Prostate gland (tissue), 2 donors: ENCODE results near the gene RNF144A. TPM values are rescaled to one million over a fixed set of nuclear protein-coding genes. Genes with fewer than 3 reads are reported as not detected.
A peak's percentile ranks its signal among the peaks of the same experiment; 100 is the strongest.

Experiments used
- DNase-seq: peaks from one replicate; pipeline ENCODE4 v3.0.0-alpha.2; 2019; ENCODE audit warnings: low spot score
- H3K27ac ChIP-seq, 2 donors: fragments of 200-600 bp; sonication (generic); 2 replicates each; pipeline ENCODE4 v1.5.1; 2017 to 2019
- H3K27me3 ChIP-seq: fragments of 200-600 bp; sonication (generic); replicated peaks from 2 replicates; pipeline ENCODE4 v1.5.1; 2019; ENCODE audit not compliant: insufficient read depth
- H3K36me3 ChIP-seq, 2 donors: fragments of 200-600 bp; sonication (generic); 1 replicate in 1 of 2; 2 replicates in 1 of 2; pipeline versions ENCODE4 v1.5.1 to v1.8.1; 2017 to 2019
- H3K4me1 ChIP-seq: fragments of 200-600 bp; sonication (generic); replicated peaks from 2 replicates; pipeline ENCODE4 v1.5.1; 2019
- H3K4me3 ChIP-seq, 2 donors: fragments of 200-600 bp; sonication (generic); 2 replicates each; pipeline ENCODE4 v1.5.1; 2017 to 2019
- H3K9me3 ChIP-seq: fragments of 200-600 bp; sonication (generic); 2 replicates; pipeline ENCODE4 v1.5.1; 2017
- CTCF ChIP-seq, 4 experiments: fragments of 200-600 bp in 2 of 4; fragments of 450-650 bp in 2 of 4; sonication (generic) in 2 of 4; IDR thresholded peaks; 1 replicate in 3 of 4; 2 replicates in 1 of 4; pipeline ENCODE4 v1.5.1; 2016 to 2019; ENCODE audit warnings: antibody characterized with exemption in 4 of 4, mild to moderate bottlenecking in 2 of 4, moderate library complexity in 2 of 4
- POLR2A ChIP-seq: fragments of 450-650 bp; IDR thresholded peaks from one replicate; pipeline ENCODE4 v1.6.1; 2016; ENCODE audit warnings: antibody characterized with exemption, mild to moderate bottlenecking
- POLR2AphosphoS5 ChIP-seq: sonication (generic); formaldehyde crosslinking; IDR thresholded peaks from one replicate; pipeline ENCODE4 v1.6.1; 2017; ENCODE audit warnings: antibody characterized with exemption
- WGBS: methylation state at CpG from one replicate; pipeline ENCODE4 v1.1.5; 2018; 5-methylcytosine and 5-hydroxymethylcytosine counted together
- intact Hi-C: fragments of 100-400 bp; cut with DNase I; formaldehyde crosslinking; loops from one replicate; pipeline ENCODE4 v1.14.2; 2022
- total RNA-seq, 2 donors: library from RNA; depleted of rRNA; stranded (reverse); fragments of >200 nt; gene quantifications; one replicate each; pipeline ENCODE4 v1.1.0, GENCODE V29; 2016

Gene RNF144A
- total RNA-seq, 2 donors from 2014 or later, result 9.1 to 27.9 TPM

DNA sequence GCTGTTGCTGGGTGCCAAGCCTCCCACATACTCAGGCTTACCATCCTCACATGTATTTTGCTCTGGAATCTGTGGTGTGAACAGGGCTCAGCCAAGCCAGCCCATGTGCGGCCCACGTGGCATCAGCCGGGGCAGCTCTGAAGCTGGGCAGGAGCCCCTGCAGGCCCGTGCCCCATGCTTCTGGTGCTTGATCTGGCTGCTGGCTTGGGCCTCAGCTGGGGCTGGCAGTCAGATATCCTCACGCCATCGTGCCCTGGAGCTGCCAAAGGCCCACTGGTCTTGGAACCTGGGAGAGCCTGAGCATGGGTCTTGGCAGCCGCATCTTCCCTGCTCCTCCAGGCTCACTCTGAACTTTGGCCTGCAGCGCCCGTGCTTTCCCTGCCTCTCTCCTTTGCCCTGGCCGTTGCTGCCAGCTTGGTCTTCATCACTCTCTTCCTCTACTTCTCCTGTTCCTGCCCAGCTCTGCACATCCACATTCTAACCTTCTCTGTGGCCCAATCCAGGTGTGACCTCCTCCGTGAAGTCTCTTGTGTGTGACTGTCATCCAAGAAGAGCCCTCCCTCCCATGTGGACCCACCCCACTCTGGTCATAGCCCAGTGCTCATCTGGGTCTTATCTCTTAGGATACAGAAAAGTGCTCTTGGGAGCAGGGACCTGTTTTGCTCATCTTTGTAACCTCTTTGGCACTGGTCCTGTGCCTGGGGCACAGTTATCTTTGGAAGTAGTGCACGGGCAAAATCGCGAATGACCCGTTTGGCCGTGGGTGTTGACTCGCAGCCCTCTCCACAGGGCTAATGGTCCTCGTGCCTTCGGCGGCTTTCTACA lies 116.1 kb downstream of the RNF144A start:
- intact Hi-C loops, result loop anchor here (5.0 kb wide), 3 partner anchors 56 to 136 kb away; partner anchors contain the start of gene RNF144A

DNA sequence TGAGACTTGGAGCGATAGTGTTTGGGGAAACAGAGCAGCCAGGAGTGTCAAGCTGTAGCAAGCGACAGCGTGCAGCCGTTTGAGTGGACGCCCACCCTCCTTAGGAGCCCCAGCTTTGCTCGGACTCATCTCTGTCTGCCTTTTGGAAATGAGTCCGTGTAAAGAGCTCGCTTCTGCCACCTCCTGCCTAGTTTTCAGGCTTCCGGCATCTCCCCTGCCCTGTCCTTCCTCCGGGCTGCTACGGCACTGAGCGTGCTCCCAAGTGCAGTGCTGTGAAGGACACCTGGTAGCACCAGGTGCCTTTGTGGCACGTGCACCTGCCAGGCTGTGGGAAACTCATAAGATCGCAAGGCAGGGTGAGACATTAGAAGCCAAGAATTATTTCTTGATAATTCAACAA lies 117.1 kb downstream of the RNF144A start:
- peak in 1 of 4 experiments; percentile 13 for TF ChIP-seq CTCF (IDR thresholded peaks at IDR 0.05)
- no peak for TF ChIP-seq POLR2A
- Histone ChIP-seq H3K27me3 (no peaks in the 10 kb centered on the region), H3K9me3 (no peaks in the 10 kb centered on the region), H3K27ac (no peak overlapping the region), H3K36me3 (no peaks in the 10 kb centered on the region), H3K4me1 (no peaks in the 10 kb centered on the region), H3K4me3 (no peak overlapping the region)
- WGBS, result 71% methylated on average over 14 of the region's 14 CpGs
- no peak for DNase-seq
- intact Hi-C loops, result loop anchor here (5.0 kb wide), 3 partner anchors 57 to 137 kb away; partner anchors contain the start of gene RNF144A

More for the DNA sequence above, 116.1 kb downstream of the RNF144A start:
- no peak overlapping the region for H3K4me3 ChIP-seq
- WGBS, result 96% methylated on average over 19 of the region's 20 CpGs
- TF ChIP-seq POLR2AphosphoS5 (no peak), POLR2A (no peak)
- no peaks in the 10 kb centered on the region for H3K9me3 ChIP-seq
- no peak for DNase-seq
- no peaks in the 10 kb centered on the region for H3K4me1 ChIP-seq
- no peak overlapping the region for H3K27ac ChIP-seq
- H3K27me3 ChIP-seq, result no peaks in the 10 kb centered on the region
- H3K36me3 ChIP-seq, result no peaks in the 10 kb centered on the region

DNA sequence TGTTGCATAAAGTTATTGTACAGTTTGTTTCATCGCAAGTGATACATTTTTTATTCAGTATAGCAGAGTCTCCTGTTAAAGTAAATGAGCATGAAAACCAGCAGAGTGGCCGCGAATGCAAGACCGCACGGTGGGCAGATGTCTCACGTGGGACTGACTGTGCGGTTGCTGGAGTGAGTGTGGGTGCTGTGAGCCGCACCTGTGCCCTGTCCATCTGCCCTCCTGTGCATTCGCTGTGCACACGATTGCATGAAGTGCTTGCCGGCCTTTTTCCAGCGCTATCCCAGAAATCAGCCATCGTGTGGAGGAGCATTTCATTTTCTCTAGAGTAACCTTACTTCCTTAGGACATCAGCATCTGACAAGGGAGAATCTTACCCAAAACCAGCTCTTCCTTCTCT lies 118.7 kb downstream of the RNF144A start:
- Histone ChIP-seq H3K27ac (no peak overlapping the region), H3K36me3 (no peaks in the 10 kb centered on the region), H3K27me3 (no peaks in the 10 kb centered on the region), H3K9me3 (no peaks in the 10 kb centered on the region), H3K4me1 (no peaks in the 10 kb centered on the region), H3K4me3 (no peak overlapping the region)
- intact Hi-C loops, result no loop called here
- WGBS, result 93% methylated on average over 13 of the region's 13 CpGs
- TF ChIP-seq POLR2A (no peak), POLR2AphosphoS5 (no peak), CTCF (IDR thresholded peaks at IDR 0.05) (no peak)
- no peak for DNase-seq

- H3K9me3 ChIP-seq, result no peaks in the 10 kb centered on the region
- WGBS, result 66% methylated on average over 18 of the region's 18 CpGs
- no peaks in the 10 kb centered on the region for H3K4me1 ChIP-seq
- no peak overlapping the region for H3K4me3 ChIP-seq
- TF ChIP-seq POLR2AphosphoS5 (no peak), CTCF (IDR thresholded peaks at IDR 0.05) (peak; percentile 42 to 62 (median 58))
- no peak overlapping the region for H3K27ac ChIP-seq
- intact Hi-C loops, result no loop called here
- peak; percentile 30 for DNase-seq
- no peaks in the 10 kb centered on the region for H3K36me3 ChIP-seq
- H3K27me3 ChIP-seq, result no peaks in the 10 kb centered on the region
Observed at GRCh38 chr2:7037340-7038333, 120.4 kb downstream of the RNF144A start.

- WGBS, result 76% methylated on average over 8 of the region's 8 CpGs
- no peak overlapping the region for H3K4me3 ChIP-seq
- no peak overlapping the region for H3K27ac ChIP-seq
- intact Hi-C loops, result no loop called here
- no peak for DNase-seq
- H3K9me3 ChIP-seq, result no peaks in the 10 kb centered on the region
- H3K36me3 ChIP-seq, result no peaks in the 10 kb centered on the region
- H3K4me1 ChIP-seq, result no peaks in the 10 kb centered on the region
- H3K27me3 ChIP-seq, result no peaks in the 10 kb centered on the region
- TF ChIP-seq POLR2AphosphoS5 (no peak), POLR2A (no peak), CTCF (IDR thresholded peaks at IDR 0.05) (no peak)
Observed at GRCh38 chr2:7040547-7040946, 123.3 kb downstream of the RNF144A start.
